GM12891 (cell line): ENCODE data around the gene NCOR2.

Source experiments
- DNase-seq: peaks from one replicate; pipeline ENCODE4 v3.0.0; 2011; ENCODE audit warnings: low spot score; ENCODE audit not compliant: insufficient read length
- FAIRE-seq: peaks from 2 replicates; lab custom pipeline; 2011; peaks lifted over from hg19 to GRCh38; lab: Jason Lieb, UNC
- PAX5 ChIP-seq: IDR thresholded peaks from 2 replicates; pipeline ENCODE4 v1.6.1; 2011; ENCODE audit warnings: low read length, moderate library complexity, mild to moderate bottlenecking; ENCODE audit not compliant: insufficient read depth, severe bottlenecking
- POLR2A ChIP-seq: IDR thresholded peaks from 2 replicates; pipeline ENCODE4 v1.6.1; 2011; ENCODE audit warnings: low read depth, low read length, control low read depth
- POLR2AphosphoS5 ChIP-seq: IDR thresholded peaks from 2 replicates; pipeline ENCODE4 v1.6.1; 2011; ENCODE audit warnings: low read depth, low read length, control low read depth
- POU2F2 ChIP-seq: IDR thresholded peaks from 2 replicates; pipeline ENCODE4 v1.6.1; 2011; ENCODE audit warnings: low read depth, mild to moderate bottlenecking, control low read depth, low read length, moderate library complexity
- SPI1 ChIP-seq: IDR thresholded peaks from 2 replicates; pipeline ENCODE4 v1.6.1; 2011; ENCODE audit warnings: low read depth, low read length, control low read depth
- TAF1 ChIP-seq: IDR thresholded peaks from 2 replicates; pipeline ENCODE4 v1.6.1; 2011; ENCODE audit warnings: low read depth, low read length, control low read depth

NCOR2 gene

DNA sequence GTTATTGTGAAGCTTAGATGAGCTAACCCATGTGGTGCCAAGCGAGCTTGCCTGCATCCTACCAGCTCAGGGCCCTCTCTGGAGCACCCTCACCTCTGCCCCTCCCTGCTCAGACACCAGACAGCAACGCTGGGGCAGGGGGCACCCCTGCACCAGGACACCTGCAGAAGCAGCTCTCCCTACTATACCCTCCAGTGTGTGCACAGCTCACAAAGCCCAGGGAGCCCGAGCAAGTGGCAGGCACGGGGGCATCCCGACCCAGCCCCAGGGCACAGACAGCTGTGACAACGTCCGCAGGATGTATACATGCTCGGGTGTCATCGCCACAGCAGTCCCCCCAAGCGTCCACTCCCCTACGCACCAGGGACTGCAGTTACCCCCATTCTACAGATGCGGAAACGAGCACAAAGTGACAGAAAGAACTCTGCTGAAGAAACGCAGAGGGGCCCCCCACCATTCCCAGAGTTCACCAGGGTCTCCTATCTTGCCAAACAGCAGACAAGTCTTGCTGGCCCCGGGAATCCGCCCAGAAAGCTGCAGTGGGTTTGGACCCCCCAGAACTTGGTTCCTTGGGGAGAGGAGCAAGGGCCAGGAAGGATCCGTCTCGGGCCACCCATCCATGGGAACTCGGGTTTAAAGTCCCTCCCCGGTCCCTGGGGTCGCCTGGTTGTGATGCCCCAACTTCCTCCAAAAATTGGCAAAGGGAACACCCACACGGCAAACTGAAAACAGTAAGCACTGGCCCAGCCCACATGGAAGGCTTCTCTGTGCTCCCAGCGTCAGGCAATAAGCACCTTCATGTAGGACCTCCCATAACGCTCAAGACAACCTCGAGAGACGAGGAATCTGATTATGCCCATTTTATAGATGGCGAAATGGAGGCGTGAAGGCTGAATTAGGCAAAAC, 12.0 kb downstream of the NCOR2 start:
- TF ChIP-seq POLR2AphosphoS5, result no peak
- TF ChIP-seq PAX5, result no peak
- no peak for TF ChIP-seq POLR2A
- TF ChIP-seq SPI1, result no peak
- no peak for TF ChIP-seq TAF1
- no peak for TF ChIP-seq POU2F2
- FAIRE-seq (no peak), DNase-seq (no peak)

- TF ChIP-seq SPI1, result no peak
- TF ChIP-seq PAX5, result no peak
- TF ChIP-seq POLR2AphosphoS5, result no peak
- no peak for TF ChIP-seq TAF1
- no peak for TF ChIP-seq POLR2A
- TF ChIP-seq POU2F2, result no peak
- peak; percentile 61 for FAIRE-seq
- no peak for DNase-seq
Measured at GRCh38 chr12:124554429-124555029, 12.9 kb downstream of the NCOR2 start.

DNA sequence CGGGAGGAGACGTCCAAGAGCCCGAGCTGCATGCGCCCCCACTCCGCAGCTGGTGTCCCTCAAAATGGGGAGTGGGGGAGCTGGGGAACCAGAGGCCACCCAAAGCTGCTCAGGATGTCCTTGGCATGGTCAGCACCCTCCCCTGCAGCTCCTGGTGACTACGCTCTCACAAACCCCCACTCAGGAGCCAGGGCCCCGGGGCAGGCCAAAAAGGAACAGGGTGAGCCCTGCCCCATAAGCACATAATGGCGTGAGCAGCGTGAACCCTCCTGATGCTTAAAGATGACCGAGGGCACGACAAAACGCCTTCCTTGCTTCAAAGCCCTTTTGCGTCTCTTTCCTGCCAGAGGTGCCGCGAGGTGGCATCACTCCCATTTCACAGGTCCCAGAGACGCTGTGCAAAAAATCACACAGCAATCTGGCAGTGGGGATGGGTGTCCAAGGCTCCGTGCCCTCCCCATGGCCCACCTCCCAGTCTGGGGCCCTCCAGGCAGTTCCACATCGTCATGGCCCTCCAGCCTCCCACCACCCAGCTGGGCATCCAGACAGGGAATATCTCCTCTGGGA, 13.5 kb downstream of the NCOR2 start:
- no peak for FAIRE-seq

DNA sequence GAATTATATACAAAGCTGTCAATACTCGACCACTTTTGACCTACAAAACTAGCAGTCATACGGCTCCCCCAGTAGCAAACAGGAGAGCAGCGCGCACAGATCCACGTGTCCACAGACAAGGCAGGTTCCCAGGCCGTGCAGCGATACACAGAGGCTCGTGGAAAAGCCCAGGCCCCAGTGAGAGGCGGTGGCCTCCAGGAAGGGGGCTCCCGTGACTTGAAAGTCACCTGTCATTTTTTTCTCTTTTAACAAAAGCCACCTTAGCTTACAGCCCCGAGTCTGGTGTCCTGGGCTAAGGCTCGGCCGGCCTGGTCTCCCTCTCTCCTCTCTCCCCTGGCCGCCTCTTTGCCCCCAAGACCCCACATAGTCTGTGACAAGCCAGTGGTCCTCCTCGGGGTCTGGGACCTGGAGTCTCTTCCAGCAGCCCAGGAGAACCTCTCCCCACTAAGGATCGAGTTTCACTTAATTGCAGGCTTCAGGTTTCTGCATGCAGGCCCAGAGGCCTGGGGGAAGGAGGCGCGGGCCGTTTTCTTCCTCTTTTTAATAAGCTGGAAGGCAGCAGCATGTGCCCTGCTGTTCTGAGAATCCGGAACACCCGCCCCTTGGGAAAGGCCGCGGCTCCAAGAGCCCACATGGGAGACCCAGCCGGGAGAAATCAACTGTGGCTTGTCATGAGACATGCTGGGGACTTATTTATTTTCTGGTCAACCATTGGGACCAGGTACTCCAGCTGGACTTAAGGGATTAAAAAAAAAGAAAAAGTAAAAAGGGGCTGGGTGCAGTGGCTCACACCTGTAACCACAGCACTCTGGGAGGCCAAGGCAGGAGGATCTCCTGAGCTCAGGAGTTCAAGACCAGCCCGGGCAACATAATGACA, 15.9 kb downstream of the NCOR2 start:
- DNase-seq (no peak), FAIRE-seq (peak; percentile 43)
- TF ChIP-seq SPI1, result no peak
- no peak for TF ChIP-seq POLR2AphosphoS5
- no peak for TF ChIP-seq TAF1
- TF ChIP-seq POLR2A, result no peak
- no peak for TF ChIP-seq PAX5

More for the DNA sequence above, 13.5 kb downstream of the NCOR2 start:
- no peak for DNase-seq
- TF ChIP-seq POU2F2 (no peak), TAF1 (no peak), SPI1 (no peak), PAX5 (no peak), POLR2A (no peak), POLR2AphosphoS5 (no peak)

DNA sequence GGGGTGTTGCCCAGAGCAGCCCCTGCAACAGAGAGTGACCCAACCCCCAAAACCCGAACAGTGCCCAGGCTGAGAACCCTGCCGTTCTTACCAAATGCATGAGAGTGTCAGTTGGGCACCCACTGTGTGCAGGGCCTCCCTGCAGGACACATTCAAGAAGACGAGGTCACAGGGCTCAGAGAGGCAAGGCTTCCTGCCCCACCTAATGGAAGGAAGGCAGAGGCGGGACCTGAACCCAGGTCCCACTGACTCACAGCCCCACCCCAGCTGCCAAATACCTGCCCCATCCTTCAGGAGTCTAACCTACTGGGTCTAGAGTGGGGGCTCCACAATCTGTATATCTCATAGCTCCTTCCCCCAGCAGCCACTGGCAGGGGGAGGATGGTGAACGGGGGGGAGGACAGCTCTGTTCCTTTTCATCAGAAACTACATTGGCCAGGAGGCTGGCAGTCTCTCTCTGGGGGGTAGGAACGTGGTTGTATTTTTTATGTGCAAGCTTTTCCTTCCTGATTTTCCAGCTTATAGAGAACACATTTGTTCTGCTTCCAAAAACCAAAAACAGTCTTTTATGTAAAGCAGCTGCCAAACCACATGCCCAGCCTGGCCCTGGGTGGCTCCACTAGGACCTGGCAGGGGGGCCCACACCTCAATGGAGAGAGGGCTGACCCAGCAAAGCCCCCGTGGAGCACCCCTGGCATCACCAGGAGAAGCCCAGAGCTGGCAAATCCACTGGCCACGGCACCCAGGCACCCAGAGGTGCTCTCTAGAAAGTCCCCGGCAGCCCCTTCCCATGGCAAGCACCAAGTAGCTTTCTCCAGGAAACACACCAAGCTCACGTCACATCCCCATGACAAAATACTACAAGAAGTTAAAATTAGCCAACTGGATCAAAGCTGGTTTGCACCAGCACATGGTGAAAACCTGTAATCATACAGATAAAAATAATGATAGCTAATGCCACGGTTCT, 17.0 kb downstream of the NCOR2 start:
- FAIRE-seq (peak; percentile 74), DNase-seq (no peak)
- TF ChIP-seq SPI1 (no peak), POLR2A (no peak), PAX5 (no peak)

DNA sequence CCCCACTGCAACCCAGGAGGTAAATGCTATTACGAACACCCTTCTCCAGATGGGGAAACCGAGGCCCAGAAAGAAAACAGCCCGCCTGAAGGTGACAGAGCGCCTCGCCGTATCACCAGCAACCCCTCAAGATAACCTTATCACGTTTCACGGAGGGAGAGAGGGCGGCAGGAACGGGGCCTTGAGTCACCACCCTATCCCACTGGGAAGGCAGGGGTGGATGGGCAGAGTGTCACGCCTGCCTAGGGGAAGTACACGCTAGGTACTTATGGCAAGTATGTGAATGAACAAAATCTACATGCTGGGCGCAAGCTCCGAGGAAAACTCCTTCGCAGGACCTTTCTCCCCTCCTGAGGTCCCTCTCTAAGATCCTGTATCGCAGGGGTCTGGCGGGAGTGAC, 17.8 kb downstream of the NCOR2 start:
- FAIRE-seq (no peak), DNase-seq (no peak)
- TF ChIP-seq POU2F2 (no peak), POLR2A (no peak), TAF1 (no peak), POLR2AphosphoS5 (no peak), PAX5 (no peak), SPI1 (no peak)

DNA sequence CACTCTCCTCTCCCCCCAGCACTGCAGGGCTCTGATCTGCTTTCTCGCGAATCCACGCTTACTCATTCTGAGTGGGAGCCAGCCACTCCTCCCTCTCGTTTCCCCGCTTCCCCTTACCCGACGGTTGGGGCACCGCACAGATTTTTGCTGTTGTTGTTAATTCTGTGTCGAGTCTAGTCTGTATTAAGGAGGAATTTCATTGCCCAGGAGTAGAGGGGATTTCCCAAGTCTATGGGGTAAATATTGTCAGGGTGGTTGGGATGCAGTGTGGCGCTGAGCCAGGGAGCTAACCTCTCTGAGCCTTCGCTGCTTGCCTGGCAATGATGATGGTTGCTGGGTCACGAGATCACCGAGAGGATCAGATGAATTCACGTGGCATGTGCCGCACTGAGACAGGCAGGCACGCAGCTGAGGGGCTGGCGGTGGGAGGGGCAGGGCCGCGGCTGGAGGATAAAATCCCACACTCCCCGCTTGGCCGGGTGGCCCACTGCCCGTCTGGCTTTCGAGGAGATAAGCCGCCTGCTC, 18.5 kb downstream of the NCOR2 start:
- DNase-seq, result no peak
- peak; percentile 52; the same call in 1 of the 2 replicates for TF ChIP-seq SPI1
- no peak for TF ChIP-seq POLR2AphosphoS5
- no peak for TF ChIP-seq PAX5
- FAIRE-seq, result peak; percentile 5

DNA sequence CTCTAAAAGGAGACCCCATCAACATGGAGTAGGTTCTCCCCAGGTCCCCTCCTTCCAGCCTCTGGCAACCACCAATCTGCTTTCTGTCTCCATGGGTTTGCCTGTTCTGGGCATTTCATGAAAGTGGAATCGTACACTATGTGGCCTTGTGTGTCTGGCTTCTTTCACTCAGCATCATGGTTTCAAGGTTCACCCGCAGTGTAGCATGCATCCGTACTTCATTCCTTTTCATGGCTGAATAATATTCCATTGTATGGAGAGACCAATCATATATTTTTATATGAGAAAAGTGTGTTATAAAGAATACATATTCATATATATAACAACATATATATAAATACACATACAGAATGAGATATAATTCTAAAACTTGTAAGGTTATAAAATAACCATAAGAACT, 19.8 kb downstream of the NCOR2 start:
- no peak for FAIRE-seq

More for the DNA sequence above, 19.8 kb downstream of the NCOR2 start:
- no peak for TF ChIP-seq POU2F2
- TF ChIP-seq POLR2AphosphoS5, result no peak
- TF ChIP-seq POLR2A, result no peak
- TF ChIP-seq TAF1, result no peak
- TF ChIP-seq SPI1, result no peak
- no peak for DNase-seq
